OCI-LY1 (cell line): ENCODE results near the gene CMTM1.

ENCODE experiments used
- EZH2 ChIP-seq: fragments of 200-600 bp; sonication (generic), shearing (Covaris generic); IDR thresholded peaks from 2 replicates; pipeline ENCODE4 v1.8.0; 2017; ENCODE audit warnings: borderline replicate concordance, mixed run types, mild to moderate bottlenecking, antibody characterized with exemption, low read length, moderate library complexity, mixed read lengths
- TF ChIP-seq, protein P1 (sequence below): fragments of 200-600 bp; sonication (generic), shearing (Covaris generic); IDR thresholded peaks from 2 replicates; pipeline ENCODE4 v1.5.1; 2017; ENCODE audit warnings: mild to moderate bottlenecking, antibody characterized with exemption, low read length, moderate library complexity, mixed read lengths

DNA sequence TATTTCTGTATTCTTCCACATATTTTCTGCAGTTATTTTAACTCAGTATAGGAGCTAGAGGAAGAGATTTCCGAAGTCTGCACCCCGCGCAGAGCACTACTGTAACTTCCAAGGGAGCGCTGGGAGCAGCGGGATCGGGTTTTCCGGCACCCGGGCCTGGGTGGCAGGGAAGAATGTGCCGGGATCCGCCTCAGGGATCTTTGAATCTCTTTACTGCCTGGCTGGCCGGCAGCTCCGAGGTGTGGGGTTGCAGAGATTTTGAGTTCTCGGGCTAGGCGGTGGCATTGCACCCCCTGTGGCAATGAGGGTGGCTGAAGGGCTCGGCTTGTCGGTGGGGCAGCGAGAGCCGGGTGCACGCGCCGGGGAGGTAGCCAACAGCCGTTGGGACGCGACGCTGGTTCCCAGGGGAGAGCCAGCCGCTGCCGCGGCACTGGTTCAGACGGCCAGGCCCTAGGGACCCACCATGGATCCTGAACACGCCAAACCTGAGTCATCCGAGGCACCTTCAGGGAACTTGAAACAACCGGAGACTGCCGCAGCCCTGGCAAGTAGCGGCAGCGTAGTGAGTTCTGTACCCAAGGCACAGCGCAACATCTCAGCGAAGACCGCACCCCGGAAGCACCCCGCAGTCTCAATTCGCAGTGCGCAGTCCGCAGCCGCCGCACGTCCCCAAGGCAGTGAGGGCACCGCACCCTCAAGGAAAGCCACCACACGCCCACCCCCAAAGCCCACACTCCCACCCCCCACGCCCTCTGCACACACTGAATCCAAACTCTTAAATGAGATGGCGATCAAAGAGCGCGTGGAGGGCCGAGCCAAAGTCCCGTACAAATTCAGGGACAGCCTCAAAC, at the start of gene CMTM1:
- TF ChIP-seq, protein P1, sequence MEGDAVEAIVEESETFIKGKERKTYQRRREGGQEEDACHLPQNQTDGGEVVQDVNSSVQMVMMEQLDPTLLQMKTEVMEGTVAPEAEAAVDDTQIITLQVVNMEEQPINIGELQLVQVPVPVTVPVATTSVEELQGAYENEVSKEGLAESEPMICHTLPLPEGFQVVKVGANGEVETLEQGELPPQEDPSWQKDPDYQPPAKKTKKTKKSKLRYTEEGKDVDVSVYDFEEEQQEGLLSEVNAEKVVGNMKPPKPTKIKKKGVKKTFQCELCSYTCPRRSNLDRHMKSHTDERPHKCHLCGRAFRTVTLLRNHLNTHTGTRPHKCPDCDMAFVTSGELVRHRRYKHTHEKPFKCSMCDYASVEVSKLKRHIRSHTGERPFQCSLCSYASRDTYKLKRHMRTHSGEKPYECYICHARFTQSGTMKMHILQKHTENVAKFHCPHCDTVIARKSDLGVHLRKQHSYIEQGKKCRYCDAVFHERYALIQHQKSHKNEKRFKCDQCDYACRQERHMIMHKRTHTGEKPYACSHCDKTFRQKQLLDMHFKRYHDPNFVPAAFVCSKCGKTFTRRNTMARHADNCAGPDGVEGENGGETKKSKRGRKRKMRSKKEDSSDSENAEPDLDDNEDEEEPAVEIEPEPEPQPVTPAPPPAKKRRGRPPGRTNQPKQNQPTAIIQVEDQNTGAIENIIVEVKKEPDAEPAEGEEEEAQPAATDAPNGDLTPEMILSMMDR: no peak
- no peak for TF ChIP-seq EZH2
